AG10803 (cell line): ENCODE measurements around the gene ZFAND4.
"Not testable (repeated sequence)": the region's sequence is repeated elsewhere in the genome, so short reads cannot be mapped to it uniquely, and the experiment has no call there.

ENCODE experiments used
- DNase-seq: peaks from one replicate; pipeline ENCODE4 v3.0.0; 2010; ENCODE audit warnings: low read depth
- H3K4me3 ChIP-seq: 2 replicates; pipeline ENCODE4 v1.5.1; 2011; ENCODE audit warnings: mild to moderate bottlenecking, low read length, control low read depth
- CTCF ChIP-seq: conservative IDR thresholded peaks from 2 replicates; pipeline ENCODE4 v1.5.1; 2011; ENCODE audit warnings: mild to moderate bottlenecking, low read length, control low read depth, inconsistent platforms

The ZFAND4 gene

GRCh38 chr10:45581216-45581549 is 91.4 kb downstream of the ZFAND4 start:
- no peak for TF ChIP-seq CTCF
- DNase-seq = no peak
- no peak overlapping the region for H3K4me3 ChIP-seq

- no peak for TF ChIP-seq CTCF
- no peak overlapping the region for H3K4me3 ChIP-seq
- no peak for DNase-seq
These were observed 92.0 kb downstream of the ZFAND4 start for GRCh38 chr10:45580371-45581215.

GRCh38 chr10:45578384-45578971 is 94.1 kb downstream of the ZFAND4 start:
- no peak overlapping the region for H3K4me3 ChIP-seq
- no peak for TF ChIP-seq CTCF
- DNase-seq = no peak

- no peak for DNase-seq
- H3K4me3 ChIP-seq = no peak overlapping the region
- no peak for TF ChIP-seq CTCF
These were observed 96.5 kb downstream of the ZFAND4 start for GRCh38 chr10:45575966-45576597.

- DNase-seq, H3K4me3 ChIP-seq: not testable (repeated sequence)
These were observed 97.4 kb downstream of the ZFAND4 start for GRCh38 chr10:45575032-45575761.

GRCh38 chr10:45569471-45569870 is 103.1 kb downstream of the ZFAND4 start:
- no peak for DNase-seq
- no peak for TF ChIP-seq CTCF
- H3K4me3 ChIP-seq = no peak overlapping the region

GRCh38 chr10:45566415-45566814 is 106.2 kb downstream of the ZFAND4 start:
- DNase-seq = no peak
- no peak for TF ChIP-seq CTCF
- H3K4me3 ChIP-seq = no peak overlapping the region
